Prostate gland (tissue), 2 donors: ENCODE data around the gene TNFRSF1B.
"Not testable (repeated sequence)": the region's sequence is repeated elsewhere in the genome, so short reads cannot be mapped to it uniquely, and the experiment has no call there.

Source experiments
- CTCF ChIP-seq, 4 experiments: fragments of 200-600 bp in 2 of 4; fragments of 450-650 bp in 2 of 4; sonication (generic) in 2 of 4; IDR thresholded peaks; 1 replicate in 3 of 4; 2 replicates in 1 of 4; pipeline ENCODE4 v1.5.1; 2016 to 2019; ENCODE audit warnings: antibody characterized with exemption in 4 of 4, mild to moderate bottlenecking in 2 of 4, moderate library complexity in 2 of 4
- POLR2A ChIP-seq: fragments of 450-650 bp; IDR thresholded peaks from one replicate; pipeline ENCODE4 v1.6.1; 2016; ENCODE audit warnings: antibody characterized with exemption, mild to moderate bottlenecking

GRCh38 chr1:12222700-12223099 lies 55.9 kb downstream of the TNFRSF1B start:
- not testable (repeated sequence) for TF ChIP-seq CTCF (IDR thresholded peaks at IDR 0.05); POLR2A
